Measurements from ENCODE around the gene ENDOD1.

Gene ENDOD1

GRCh38 chr11:95072948-95073347 lies 16.7 kb upstream of the ENDOD1 start:
- no peak for TF ChIP-seq CTCF (IDR thresholded peaks at IDR 0.05; ENCODE audit: low read depth, low read length, missing control alignments)
- DNase-seq (ENCODE audit: low read depth): no peak
- no peak overlapping the region for H3K4me3 ChIP-seq (ENCODE audit: low read depth, low read length)

- no peak overlapping the region for H3K4me3 ChIP-seq (ENCODE audit: low read depth, low read length)
- TF ChIP-seq CTCF (IDR thresholded peaks at IDR 0.05; ENCODE audit: low read depth, low read length, missing control alignments): no peak
- no peak for DNase-seq (ENCODE audit: low read depth)
These were observed 14.7 kb upstream of the ENDOD1 start for GRCh38 chr11:95074792-95075563.

- TF ChIP-seq CTCF (IDR thresholded peaks at IDR 0.05; ENCODE audit: low read depth, low read length, missing control alignments): no peak
- no peak overlapping the region for H3K4me3 ChIP-seq (ENCODE audit: low read depth, low read length)
- no peak for DNase-seq (ENCODE audit: low read depth)
These were observed 13.2 kb upstream of the ENDOD1 start for GRCh38 chr11:95076416-95076815.

- no peak for TF ChIP-seq CTCF (IDR thresholded peaks at IDR 0.05; ENCODE audit: low read depth, low read length, missing control alignments)
- no peak overlapping the region for H3K4me3 ChIP-seq (ENCODE audit: low read depth, low read length)
- DNase-seq (ENCODE audit: low read depth): no peak
These were observed 12.7 kb upstream of the ENDOD1 start for GRCh38 chr11:95076981-95077380.

- DNase-seq (ENCODE audit: low read depth): no peak
These were observed 11.1 kb upstream of the ENDOD1 start for GRCh38 chr11:95078526-95078925.

GRCh38 chr11:95081010-95081409 lies 8.6 kb upstream of the ENDOD1 start:
- no peak for TF ChIP-seq CTCF (IDR thresholded peaks at IDR 0.05; ENCODE audit: low read depth, low read length, missing control alignments)
- DNase-seq (ENCODE audit: low read depth): no peak
- H3K4me3 ChIP-seq (ENCODE audit: low read depth, low read length): no peak overlapping the region

More at GRCh38 chr11:95078526-95078925, 11.1 kb upstream of the ENDOD1 start:
- no peak for TF ChIP-seq CTCF (IDR thresholded peaks at IDR 0.05; ENCODE audit: low read depth, low read length, missing control alignments)
- H3K4me3 ChIP-seq (ENCODE audit: low read depth, low read length): no peak overlapping the region

- no peak overlapping the region for H3K4me3 ChIP-seq (ENCODE audit: low read depth, low read length)
- no peak for TF ChIP-seq CTCF (IDR thresholded peaks at IDR 0.05; ENCODE audit: low read depth, low read length, missing control alignments)
These were observed 8.2 kb upstream of the ENDOD1 start for GRCh38 chr11:95081412-95081811.

More at GRCh38 chr11:95081412-95081811, 8.2 kb upstream of the ENDOD1 start:
- no peak for DNase-seq (ENCODE audit: low read depth)
